Endodermal cell (in vitro differentiated cells): ENCODE data around the gene KCTD1. TPM values are rescaled to one million over a fixed set of nuclear protein-coding genes. Genes with fewer than 3 reads are reported as not detected.

Experiments
- DNase-seq: peaks from one replicate; pipeline ENCODE4 v3.0.0-alpha.2; 2017
- H3K27ac ChIP-seq: 2 replicates; pipeline ENCODE4 v1.5.1; 2013; ENCODE audit warnings: mild to moderate bottlenecking, low read depth, low read length, moderate library complexity
- H3K27me3 ChIP-seq: 2 replicates; pipeline ENCODE4 v1.6.1; 2013; ENCODE audit warnings: mild to moderate bottlenecking, low read length, moderate library complexity; ENCODE audit not compliant: insufficient read depth, control insufficient read depth, poor library complexity, severe bottlenecking
- H3K36me3 ChIP-seq: 2 replicates; pipeline ENCODE4 v1.7.0; 2013; ENCODE audit warnings: mild to moderate bottlenecking, low read length, moderate library complexity; ENCODE audit not compliant: control insufficient read depth, insufficient read depth
- H3K4me1 ChIP-seq: one replicate; pipeline ENCODE4 v1.7.0; 2013; ENCODE audit warnings: low read length; ENCODE audit not compliant: control insufficient read depth, insufficient read depth
- H3K4me3 ChIP-seq: 2 replicates; pipeline ENCODE4 v1.5.1; 2013; ENCODE audit warnings: mild to moderate bottlenecking, low read length, moderate library complexity
- H3K9ac ChIP-seq: 2 replicates; pipeline ENCODE4 v1.6.1; 2013; ENCODE audit warnings: mild to moderate bottlenecking, low read length, moderate library complexity; ENCODE audit not compliant: poor library complexity, severe bottlenecking; ENCODE audit errors: extremely low read depth
- H3K9me3 ChIP-seq: 2 replicates; pipeline ENCODE4 v1.6.1; 2013; ENCODE audit warnings: mild to moderate bottlenecking, low read length, moderate library complexity; ENCODE audit not compliant: control insufficient read depth
- H3K27ac Mint-ChIP-seq: 2 replicates; pipeline ENCODE4 v1.8.0; 2020; ENCODE audit warnings: mixed read lengths
- H3K27me3 Mint-ChIP-seq: 2 replicates; pipeline ENCODE4 v1.8.0; 2021; ENCODE audit warnings: mild to moderate bottlenecking, mixed read lengths; ENCODE audit not compliant: insufficient read depth
- H3K36me3 Mint-ChIP-seq: 2 replicates; pipeline ENCODE4 v1.8.0; 2020; ENCODE audit warnings: low read depth, mixed read lengths
- H3K4me1 Mint-ChIP-seq: 2 replicates; pipeline ENCODE4 v1.8.0; 2020; ENCODE audit warnings: mixed read lengths
- H3K4me3 Mint-ChIP-seq: 2 replicates; pipeline ENCODE4 v1.8.0; 2020; ENCODE audit warnings: mild to moderate bottlenecking, moderate library complexity, mixed read lengths
- H3K9me3 Mint-ChIP-seq: 2 replicates; pipeline ENCODE4 v1.8.0; 2020; ENCODE audit warnings: mild to moderate bottlenecking, mixed read lengths
- CTCF ChIP-seq: fragments of 200-600 bp; sonication (generic); conservative IDR thresholded peaks from 2 replicates; pipeline ENCODE4 v1.5.0; 2021; ENCODE audit warnings: antibody characterized with exemption, mild to moderate bottlenecking
- WGBS, 2 experiments: methylation state at CpG; one replicate each; pipeline versions ENCODE4 v1.1.5 to v1.1.7; 2013; ENCODE audit warnings: missing lambda C conversion rate in 2 of 2, mixed read lengths in 1 of 2; ENCODE audit not compliant: insufficient coverage in 1 of 2, insufficient read length in 1 of 2; 5-methylcytosine and 5-hydroxymethylcytosine counted together
- total RNA-seq, 2 donors: library from RNA; stranded (reverse); fragmentation: NEBNext Ultra II Directional in 1 of 2; extraction: Animal tissue kit (Norgen Biotek cat#: 25700) in 1 of 2; gene quantifications; 2 replicates in 1 of 2; 3 replicates in 1 of 2; pipeline ENCODE4 v1.2.1, GENCODE V29; 2021

The KCTD1 gene
- total RNA-seq, 2 donors from 2014 or later = 6.8 to 7.3 TPM

DNA sequence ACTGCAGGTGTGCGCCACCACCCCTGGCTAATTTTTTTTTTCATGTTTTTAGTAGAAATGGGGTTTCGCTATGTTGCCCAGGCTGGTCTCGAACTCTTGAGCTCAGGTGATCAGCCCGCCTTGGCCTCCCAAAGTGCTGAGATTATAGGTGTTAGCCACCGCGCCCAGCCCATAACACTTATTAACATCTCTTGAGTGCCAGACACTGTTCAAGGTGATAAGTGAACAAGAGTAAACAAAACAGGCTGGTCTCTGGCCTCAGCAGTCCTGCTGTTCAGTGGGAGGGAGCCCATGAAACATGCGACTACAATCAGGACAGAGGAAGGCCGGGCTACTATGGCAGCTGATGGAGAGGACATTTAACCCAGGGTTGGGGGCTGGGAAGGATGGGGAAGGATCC lies 42.3 kb downstream of the KCTD1 start:
- Histone ChIP-seq H3K9me3 (no peaks in the 10 kb centered on the region), H3K9ac (no peak overlapping the region), H3K4me1 (no peaks in the 10 kb centered on the region), H3K36me3 (no peaks in the 10 kb centered on the region), H3K27me3 (no peaks in the 10 kb centered on the region), H3K4me3 (no peak overlapping the region), H3K27ac (no peak overlapping the region)
- H3K36me3 Mint-ChIP-seq = no peaks in the 10 kb centered on the region
- H3K27ac Mint-ChIP-seq = no peak overlapping the region
- no peaks in the 10 kb centered on the region for H3K4me1 Mint-ChIP-seq
- H3K9me3 Mint-ChIP-seq = no peaks in the 10 kb centered on the region
- no peak overlapping the region for H3K4me3 Mint-ChIP-seq
- no peaks in the 10 kb centered on the region for H3K27me3 Mint-ChIP-seq
- TF ChIP-seq CTCF = no peak
- whole genome bisulfite sequencing, 2 experiments = 96% methylated on average over 7 to 8 of the region's 8 CpGs
- DNase-seq = no peak

- no peaks in the 10 kb centered on the region for H3K36me3 Mint-ChIP-seq
- no peak overlapping the region for H3K4me3 ChIP-seq
- no peaks in the 10 kb centered on the region for H3K27me3 ChIP-seq
- H3K36me3 ChIP-seq = no peaks in the 10 kb centered on the region
- H3K27me3 Mint-ChIP-seq = no peaks in the 10 kb centered on the region
- no peak overlapping the region for H3K4me3 Mint-ChIP-seq
- no peaks in the 10 kb centered on the region for H3K4me1 ChIP-seq
- no peak for TF ChIP-seq CTCF
- DNase-seq = no peak
- H3K27ac ChIP-seq = no peak overlapping the region
- no peaks in the 10 kb centered on the region for H3K4me1 Mint-ChIP-seq
- WGBS, 2 experiments = 93 to 100% methylated on average over 2 to 3 of the region's 3 CpGs
- H3K9ac ChIP-seq = no peak overlapping the region
- H3K27ac Mint-ChIP-seq = no peak overlapping the region
- no peaks in the 10 kb centered on the region for H3K9me3 ChIP-seq
- no peaks in the 10 kb centered on the region for H3K9me3 Mint-ChIP-seq
Observed at GRCh38 chr18:26504831-26505230, 43.5 kb downstream of the KCTD1 start.

DNA sequence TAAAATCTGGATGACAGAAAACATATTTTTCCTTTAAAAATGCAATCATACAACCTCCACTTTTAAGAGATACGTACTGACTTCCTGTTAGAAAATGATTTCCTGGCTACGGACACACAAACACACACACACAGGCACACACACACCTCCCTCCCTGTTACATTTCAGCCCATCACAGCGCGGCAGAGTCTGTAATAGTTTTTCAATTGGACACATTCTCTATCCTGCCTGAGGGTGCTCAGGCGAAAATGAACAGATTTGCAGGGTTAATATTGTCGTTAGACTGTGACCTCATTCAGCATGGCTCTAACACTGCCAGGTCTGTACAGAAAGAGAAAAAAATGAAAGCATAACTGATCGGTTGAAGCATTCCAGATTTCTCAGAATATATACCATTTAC lies 45.0 kb downstream of the KCTD1 start:
- Histone ChIP-seq H3K9me3 (no peaks in the 10 kb centered on the region), H3K9ac (no peak overlapping the region), H3K36me3 (no peaks in the 10 kb centered on the region), H3K4me3 (no peak overlapping the region), H3K27ac (no peak overlapping the region), H3K4me1 (peaks cover 5% of the 10 kb centered on the region), H3K27me3 (no peaks in the 10 kb centered on the region)
- H3K36me3 Mint-ChIP-seq = no peaks in the 10 kb centered on the region
- WGBS, 2 experiments = 90 to 93% methylated on average over 6 of the region's 7 CpGs
- H3K4me3 Mint-ChIP-seq = no peak overlapping the region
- TF ChIP-seq CTCF = no peak
- no peaks in the 10 kb centered on the region for H3K27me3 Mint-ChIP-seq
- H3K9me3 Mint-ChIP-seq = no peaks in the 10 kb centered on the region
- H3K27ac Mint-ChIP-seq = no peak overlapping the region
- no peak for DNase-seq
- H3K4me1 Mint-ChIP-seq = peaks cover 3% of the 10 kb centered on the region
